HFF-Myc (cell line): ENCODE measurements around the gene ACOT7.
A peak's percentile ranks its signal among the peaks of the same experiment; 100 is the strongest.

Source experiments
- DNase-seq: peaks from one replicate; pipeline ENCODE4 v3.0.0-alpha.2; 2011; ENCODE audit warnings: low read depth; ENCODE audit errors: extremely low read depth
- H3K4me3 ChIP-seq: replicated peaks from 2 replicates; pipeline ENCODE4 v1.5.1; 2011; ENCODE audit warnings: low read depth, mild to moderate bottlenecking, control low read depth, low read length
- CTCF ChIP-seq: IDR thresholded peaks from 2 replicates; pipeline ENCODE4 v1.5.1; 2012; ENCODE audit warnings: mild to moderate bottlenecking, low read depth, low read length, control low read depth; ENCODE audit errors: missing control alignments

The ACOT7 gene

DNA sequence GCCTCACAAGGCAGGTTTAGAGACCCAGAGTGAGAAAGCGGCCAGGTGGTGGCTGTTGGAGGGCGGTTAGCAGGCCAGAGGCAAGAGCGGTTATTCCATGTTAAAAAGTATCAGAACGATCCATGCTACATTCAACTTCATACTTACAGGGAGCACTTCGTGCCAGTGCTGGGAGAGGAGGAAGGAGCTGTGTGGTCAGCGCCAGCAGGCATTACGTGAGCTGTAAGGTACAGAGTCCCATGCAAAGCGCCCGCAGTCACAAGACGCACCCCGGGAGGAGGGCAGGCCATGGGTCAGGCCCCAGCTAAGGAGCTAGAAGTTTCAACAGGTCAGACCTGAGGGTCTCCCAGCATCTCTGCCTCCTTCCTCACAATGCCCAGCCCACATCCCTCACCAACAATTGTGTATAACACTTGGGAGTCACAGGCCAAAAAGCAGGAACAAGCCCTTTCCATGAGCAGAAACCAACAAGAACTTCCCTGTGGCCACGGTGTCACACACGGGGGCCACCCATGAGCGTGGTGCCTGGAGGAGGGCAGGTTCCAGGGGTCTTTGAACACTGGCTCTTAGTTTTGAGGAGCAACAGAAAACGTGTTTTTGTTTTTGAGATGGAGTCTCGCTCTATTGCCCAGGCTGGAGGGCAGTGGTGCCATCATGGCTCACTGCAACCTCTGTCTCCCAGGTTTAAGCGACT, 110.8 kb downstream of the ACOT7 start:
- no peak for TF ChIP-seq CTCF
- H3K4me3 ChIP-seq = no peak overlapping the region

DNA sequence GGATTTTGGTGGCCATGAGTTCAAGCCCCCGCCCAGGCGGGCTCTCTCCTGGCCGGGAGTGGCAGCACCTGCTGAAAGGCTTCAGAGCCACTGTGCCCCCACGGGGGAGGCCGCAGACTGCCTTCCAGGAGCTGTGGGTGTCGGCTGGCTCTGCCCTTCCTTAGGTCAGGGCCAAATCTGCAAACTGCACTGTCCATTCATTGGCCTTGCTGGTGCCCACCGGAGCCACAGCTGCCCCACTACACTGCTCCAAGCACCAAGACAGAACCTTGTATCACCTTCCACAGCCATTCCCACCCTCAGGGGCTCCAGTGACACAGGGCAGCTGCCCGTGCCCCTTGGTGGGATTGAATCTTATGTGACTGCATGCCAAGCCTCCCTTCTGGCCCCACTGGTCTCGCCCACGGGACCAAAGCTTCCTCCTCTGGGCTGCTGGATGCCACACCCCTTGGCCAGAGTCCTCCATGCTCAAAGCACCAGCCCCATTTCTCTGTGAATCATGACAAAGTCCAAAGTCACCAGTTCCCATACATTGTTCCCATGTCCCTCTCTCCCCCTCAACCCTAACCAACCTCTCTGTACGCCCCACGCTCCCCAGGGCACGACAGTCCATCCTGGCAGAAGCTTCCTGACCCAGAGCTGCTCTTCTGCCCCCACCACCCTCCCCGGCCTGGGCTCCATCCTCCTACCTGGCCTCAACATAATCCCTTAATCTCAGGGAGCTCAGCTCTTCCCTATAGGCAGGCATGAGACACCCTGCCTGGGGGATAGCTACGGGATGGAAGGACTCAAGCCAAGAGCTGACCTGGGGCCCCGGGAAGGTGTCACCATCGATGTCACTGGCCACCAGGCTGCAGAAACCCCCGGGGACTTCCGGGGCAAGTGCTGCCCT, 111.8 kb downstream of the ACOT7 start:
- H3K4me3 ChIP-seq = no peak overlapping the region

More for the DNA sequence above, 110.8 kb downstream of the ACOT7 start:
- no peak for DNase-seq

DNA sequence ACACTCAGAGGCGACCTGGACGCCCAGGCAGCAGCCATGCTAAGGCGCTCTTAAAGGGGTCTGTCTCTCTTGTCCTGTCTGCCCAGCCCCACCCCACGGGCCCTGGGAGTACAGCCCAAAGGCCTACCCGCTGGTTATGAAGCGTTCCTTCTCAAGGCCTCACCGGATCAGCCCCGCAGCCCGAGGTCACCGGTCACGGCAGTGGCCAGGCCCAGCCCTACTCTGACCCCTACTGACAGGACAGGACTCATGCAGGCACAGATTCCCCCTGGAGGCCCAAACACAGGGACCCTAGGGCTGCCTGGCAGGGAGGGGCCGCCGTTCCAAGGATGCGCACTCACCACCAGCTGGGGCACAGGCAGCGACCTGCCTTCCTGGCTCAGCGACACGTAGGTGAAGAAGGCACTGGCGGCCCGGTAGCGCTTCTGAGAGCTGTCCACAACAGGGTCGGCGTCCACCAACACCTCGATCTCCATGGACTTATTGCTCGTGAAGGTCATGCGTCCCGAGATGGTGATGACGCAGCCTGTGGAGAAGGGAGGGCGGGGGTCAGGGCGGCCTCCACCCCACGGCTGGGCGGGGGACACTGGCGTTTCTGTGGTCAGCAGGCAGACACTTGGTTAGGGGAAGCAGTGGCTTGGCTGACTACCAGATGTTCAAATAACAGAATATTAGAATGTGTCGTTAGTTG, 112.7 kb downstream of the ACOT7 start:
- peak; percentile 37 for TF ChIP-seq CTCF
- no peak overlapping the region for H3K4me3 ChIP-seq
- no peak for DNase-seq

More for the DNA sequence above, 111.8 kb downstream of the ACOT7 start:
- no peak for DNase-seq
- no peak for TF ChIP-seq CTCF

- H3K4me3 ChIP-seq = no peak overlapping the region
- TF ChIP-seq CTCF = no peak
- no peak for DNase-seq
Measured at GRCh38 chr1:6279613-6280383, 113.8 kb downstream of the ACOT7 start.

- TF ChIP-seq CTCF = no peak
- no peak overlapping the region for H3K4me3 ChIP-seq
- DNase-seq = no peak
Measured at GRCh38 chr1:6279066-6279465, 114.5 kb downstream of the ACOT7 start.

DNA sequence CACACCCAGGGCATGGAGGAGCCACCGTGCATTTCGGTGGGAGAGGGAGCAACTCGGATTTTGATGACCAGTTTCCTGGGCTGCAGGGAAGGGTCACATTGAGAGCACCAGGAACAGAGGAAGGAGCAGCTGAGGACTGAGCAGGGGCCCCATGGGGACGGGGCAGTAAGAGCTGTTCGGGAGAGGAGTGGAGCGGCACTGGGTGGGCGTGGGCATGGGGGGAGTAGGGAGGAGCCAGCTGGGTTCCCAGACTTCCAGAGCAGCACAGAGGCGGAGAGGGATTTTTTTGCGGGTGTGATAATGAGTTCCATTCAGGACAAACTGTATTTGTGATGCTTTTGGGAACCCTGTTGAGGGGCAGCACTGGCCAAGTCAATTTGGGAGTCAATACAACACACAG, 115.3 kb downstream of the ACOT7 start:
- no peak for TF ChIP-seq CTCF
- no peak overlapping the region for H3K4me3 ChIP-seq
- DNase-seq = no peak
